Endometrium (tissue), 2 donors: ENCODE measurements around the gene PEMT.

Source experiments
- FAIRE-seq: peaks from 2 replicates; lab custom pipeline; 2012; peaks lifted over from hg19 to GRCh38; lab: Jason Lieb, UNC
- donor health status: control.
- donor health status: control.

Gene PEMT

GRCh38 chr17:17535957-17536356 lies 55.6 kb downstream of the PEMT start:
- FAIRE-seq: no peak

- no peak for FAIRE-seq
Measured at GRCh38 chr17:17533901-17534441, 57.5 kb downstream of the PEMT start.

GRCh38 chr17:17532991-17533390 lies 58.5 kb downstream of the PEMT start:
- FAIRE-seq: no peak

GRCh38 chr17:17531156-17531555 lies 60.4 kb downstream of the PEMT start:
- no peak for FAIRE-seq

- FAIRE-seq: no peak
Measured at GRCh38 chr17:17528696-17529652, 62.5 kb downstream of the PEMT start.

GRCh38 chr17:17527956-17528500 lies 63.5 kb downstream of the PEMT start:
- FAIRE-seq: no peak

GRCh38 chr17:17527534-17527933 lies 64.0 kb downstream of the PEMT start:
- FAIRE-seq: no peak

GRCh38 chr17:17526369-17526768 lies 65.1 kb downstream of the PEMT start:
- FAIRE-seq: no peak

GRCh38 chr17:17525956-17526355 lies 65.6 kb downstream of the PEMT start:
- FAIRE-seq: no peak

GRCh38 chr17:17525311-17525710 lies 66.2 kb downstream of the PEMT start:
- FAIRE-seq: no peak

GRCh38 chr17:17523731-17524490 lies 67.6 kb downstream of the PEMT start:
- no peak for FAIRE-seq

- no peak for FAIRE-seq
Measured at GRCh38 chr17:17523001-17523730, 68.3 kb downstream of the PEMT start.

- FAIRE-seq: no peak
Measured at GRCh38 chr17:17520599-17521232, 70.8 kb downstream of the PEMT start.

GRCh38 chr17:17519886-17520285 lies 71.6 kb downstream of the PEMT start:
- FAIRE-seq: no peak

- no peak for FAIRE-seq
Measured at GRCh38 chr17:17518951-17519350, 72.6 kb downstream of the PEMT start.

GRCh38 chr17:17518014-17518413 lies 73.5 kb downstream of the PEMT start:
- no peak for FAIRE-seq

- no peak for FAIRE-seq
Measured at GRCh38 chr17:17516941-17517720, 74.4 kb downstream of the PEMT start.

- FAIRE-seq: no peak
Measured at GRCh38 chr17:17515934-17516930, 75.3 kb downstream of the PEMT start.
